ENCODE measurements around the gene SOX12. TPM values are rescaled to one million over a fixed set of nuclear protein-coding genes. Genes with fewer than 3 reads are reported as not detected.

SOX12 gene
- total RNA-seq, 4 donors from 2014 or later = 2.4 to 21.9 (median 7.4) TPM

- Histone ChIP-seq H3K4me3 (peak overlapping the region; percentile 38 to 42), H3K9me3 (no peaks in the 10 kb centered on the region), H3K36me3 (no peaks in the 10 kb centered on the region), H3K27me3 (no peaks in the 10 kb centered on the region), H3K27ac (peak overlapping the region; percentile 82 to 86), H3K4me1 (no peaks in the 10 kb centered on the region)
- intact Hi-C loops (cut with DNase I; ENCODE audit: low total_unique reads) = no loop called here
- peak; percentile 98 to 99 for DNase-seq
- TF ChIP-seq POLR2A (IDR thresholded peaks at IDR 0.05) (peak in 1 of 2 donors; percentile 36), CTCF (IDR thresholded peaks at IDR 0.05) (no peak)
These were observed 15.3 kb upstream of the SOX12 start for GRCh38 chr20:309841-310644.

- Histone ChIP-seq H3K4me3 (peak overlapping the region in 1 of 2 donors; percentile 42), H3K27me3 (no peaks in the 10 kb centered on the region), H3K9me3 (no peaks in the 10 kb centered on the region), H3K4me1 (no peaks in the 10 kb centered on the region), H3K27ac (peak overlapping the region; percentile 66 to 86), H3K36me3 (no peaks in the 10 kb centered on the region)
- DNase-seq = no peak
- intact Hi-C loops (cut with DNase I; ENCODE audit: low total_unique reads) = no loop called here
- TF ChIP-seq POLR2A (IDR thresholded peaks at IDR 0.05) = no peak
- no peak for TF ChIP-seq CTCF (IDR thresholded peaks at IDR 0.05)
These were observed 14.7 kb upstream of the SOX12 start for GRCh38 chr20:310645-311044.

- no peaks in the 10 kb centered on the region for H3K36me3 ChIP-seq
- intact Hi-C loops (cut with DNase I; ENCODE audit: low total_unique reads) = no loop called here
- no peak for DNase-seq
These were observed 13.7 kb upstream of the SOX12 start for GRCh38 chr20:311609-312008.

GRCh38 chr20:312067-312466, 13.3 kb upstream of the SOX12 start:
- Histone ChIP-seq H3K27me3 (no peaks in the 10 kb centered on the region), H3K36me3 (no peaks in the 10 kb centered on the region), H3K9me3 (no peaks in the 10 kb centered on the region), H3K4me1 (no peaks in the 10 kb centered on the region), H3K4me3 (no peak overlapping the region), H3K27ac (no peak overlapping the region)
- DNase-seq = no peak
- intact Hi-C loops (cut with DNase I; ENCODE audit: low total_unique reads) = no loop called here
- TF ChIP-seq CTCF (IDR thresholded peaks at IDR 0.05) = no peak
- no peak for TF ChIP-seq POLR2A (IDR thresholded peaks at IDR 0.05)

More at GRCh38 chr20:311609-312008, 13.7 kb upstream of the SOX12 start:
- no peak overlapping the region for H3K27ac ChIP-seq
- no peaks in the 10 kb centered on the region for H3K4me1 ChIP-seq
- no peaks in the 10 kb centered on the region for H3K9me3 ChIP-seq
- no peak overlapping the region for H3K4me3 ChIP-seq
- no peaks in the 10 kb centered on the region for H3K27me3 ChIP-seq
- no peak for TF ChIP-seq POLR2A (IDR thresholded peaks at IDR 0.05)
- TF ChIP-seq CTCF (IDR thresholded peaks at IDR 0.05) = no peak

GRCh38 chr20:312866-313265, 12.5 kb upstream of the SOX12 start:
- no peak overlapping the region for H3K27ac ChIP-seq
- H3K4me3 ChIP-seq = no peak overlapping the region
- H3K36me3 ChIP-seq = no peaks in the 10 kb centered on the region
- intact Hi-C loops (cut with DNase I; ENCODE audit: low total_unique reads) = no loop called here
- no peak for DNase-seq
- H3K4me1 ChIP-seq = no peaks in the 10 kb centered on the region
- no peaks in the 10 kb centered on the region for H3K9me3 ChIP-seq
- no peaks in the 10 kb centered on the region for H3K27me3 ChIP-seq
- TF ChIP-seq POLR2A (IDR thresholded peaks at IDR 0.05) (no peak), CTCF (IDR thresholded peaks at IDR 0.05) (no peak)

Data from uterus (tissue), 4 donors.